ENCODE measurements around the gene ZNF30.
"Not testable (repeated sequence)": the region's sequence is repeated elsewhere in the genome, so short reads cannot be mapped to it uniquely, and the experiment has no call there.

ZNF30 gene

DNA sequence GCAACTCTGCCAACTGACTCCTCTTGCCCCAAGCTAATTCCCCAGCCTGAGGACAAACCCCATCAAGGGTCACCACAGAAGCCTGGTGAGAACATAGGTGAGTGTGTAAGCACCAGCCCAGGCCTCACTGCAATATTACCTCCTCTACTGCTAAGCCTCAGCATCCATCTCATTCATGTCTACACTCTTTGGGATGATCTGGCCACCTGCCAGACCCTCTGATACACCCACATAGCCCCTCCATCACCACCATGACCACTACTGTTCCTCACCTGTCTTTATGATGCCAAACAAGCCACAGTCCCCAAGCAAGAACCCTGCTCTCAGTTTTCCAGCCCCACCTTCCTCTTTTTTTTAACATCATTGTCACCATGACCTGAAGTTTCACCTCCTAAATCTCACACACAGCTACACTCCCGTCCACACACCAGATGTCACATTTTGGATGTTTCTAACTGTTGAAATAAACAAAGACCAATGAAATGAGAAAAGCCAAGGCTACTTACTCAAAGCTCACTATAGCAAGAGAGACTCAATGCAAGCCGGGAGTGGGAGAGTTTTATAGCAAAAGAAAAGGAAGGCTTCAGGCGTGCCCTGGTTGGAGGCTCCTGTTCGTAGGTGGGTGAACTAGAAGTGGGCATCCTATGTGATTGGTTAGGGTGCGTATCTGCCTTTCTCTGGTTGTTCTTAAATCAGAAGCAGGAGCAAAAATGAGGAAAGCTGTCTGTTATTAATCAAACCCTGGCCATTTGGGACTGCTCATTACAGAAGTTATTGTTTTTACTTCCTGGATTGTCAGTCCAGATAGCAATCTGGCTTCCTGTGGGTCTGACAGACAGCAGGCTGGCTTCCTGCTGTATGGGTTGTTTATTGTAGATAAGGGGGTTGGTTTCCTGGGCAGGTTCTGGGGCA is 35.3 kb downstream of the ZNF30 start:
- no peak for DNase-seq
- TF ChIP-seq, protein P1, sequence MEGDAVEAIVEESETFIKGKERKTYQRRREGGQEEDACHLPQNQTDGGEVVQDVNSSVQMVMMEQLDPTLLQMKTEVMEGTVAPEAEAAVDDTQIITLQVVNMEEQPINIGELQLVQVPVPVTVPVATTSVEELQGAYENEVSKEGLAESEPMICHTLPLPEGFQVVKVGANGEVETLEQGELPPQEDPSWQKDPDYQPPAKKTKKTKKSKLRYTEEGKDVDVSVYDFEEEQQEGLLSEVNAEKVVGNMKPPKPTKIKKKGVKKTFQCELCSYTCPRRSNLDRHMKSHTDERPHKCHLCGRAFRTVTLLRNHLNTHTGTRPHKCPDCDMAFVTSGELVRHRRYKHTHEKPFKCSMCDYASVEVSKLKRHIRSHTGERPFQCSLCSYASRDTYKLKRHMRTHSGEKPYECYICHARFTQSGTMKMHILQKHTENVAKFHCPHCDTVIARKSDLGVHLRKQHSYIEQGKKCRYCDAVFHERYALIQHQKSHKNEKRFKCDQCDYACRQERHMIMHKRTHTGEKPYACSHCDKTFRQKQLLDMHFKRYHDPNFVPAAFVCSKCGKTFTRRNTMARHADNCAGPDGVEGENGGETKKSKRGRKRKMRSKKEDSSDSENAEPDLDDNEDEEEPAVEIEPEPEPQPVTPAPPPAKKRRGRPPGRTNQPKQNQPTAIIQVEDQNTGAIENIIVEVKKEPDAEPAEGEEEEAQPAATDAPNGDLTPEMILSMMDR (IDR thresholded peaks at IDR 0.05; ENCODE audit: low read depth, low read length, missing control alignments): no peak
- in situ Hi-C loops (cut with HindIII; ENCODE audit: low pct_ligation_motif_present, low sequenced_read_pairs): no loop called here
- H3K4me3 ChIP-seq (ENCODE audit: low read depth, low read length): no peak overlapping the region
- no peak overlapping the region for H3K27ac ChIP-seq
- H3K36me3 ChIP-seq (replicated peaks): peaks cover 29% of the 10 kb centered on the region
- H3K27me3 ChIP-seq (replicated peaks): no peaks in the 10 kb centered on the region

DNA sequence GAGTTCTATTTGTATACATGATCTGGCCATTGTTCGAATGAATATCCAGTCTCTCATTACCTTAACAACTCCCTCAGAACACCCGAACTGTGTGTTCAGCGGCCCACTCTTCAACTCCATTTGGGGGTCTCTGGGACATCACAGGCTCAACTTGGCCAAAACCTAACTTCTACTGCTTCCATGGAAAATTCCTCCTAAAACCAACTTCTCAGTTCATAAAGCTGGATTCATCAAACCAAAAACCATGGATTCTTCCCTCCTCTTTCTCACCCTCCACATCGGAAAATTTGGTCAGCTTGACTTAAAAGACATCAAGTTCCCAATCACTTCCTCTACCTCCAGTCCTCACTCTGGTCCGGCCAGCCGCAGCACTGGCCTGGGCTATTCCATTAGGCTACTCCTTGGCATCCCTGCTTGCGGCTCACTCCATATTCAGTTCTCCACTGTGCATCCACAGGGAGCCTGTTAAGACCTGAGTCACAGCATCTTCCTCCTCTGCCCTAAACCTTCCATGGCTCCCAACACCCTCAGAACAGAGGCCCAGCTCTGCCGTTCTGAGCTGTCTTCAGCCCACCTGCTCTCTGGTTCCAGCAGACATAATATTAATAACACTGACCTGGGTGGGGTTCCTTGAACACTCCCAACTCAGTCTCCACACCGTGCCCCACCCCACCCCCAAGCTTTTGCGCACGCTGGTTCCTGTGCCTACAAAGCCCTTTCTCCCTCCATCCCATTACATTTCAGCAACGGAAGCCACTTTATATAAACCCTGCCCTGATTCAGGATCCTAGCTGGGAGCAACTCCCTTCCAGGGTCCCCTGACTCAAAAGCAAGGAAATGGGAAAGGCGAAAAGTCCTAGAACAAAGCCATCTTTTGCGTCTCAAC is 36.2 kb downstream of the ZNF30 start:
- no peak for DNase-seq
- in situ Hi-C loops (cut with HindIII; ENCODE audit: low pct_ligation_motif_present, low sequenced_read_pairs): no loop called here
- Histone ChIP-seq H3K4me3 (ENCODE audit: low read depth, low read length) (peak overlapping the region; percentile 73), H3K27me3 (replicated peaks) (no peaks in the 10 kb centered on the region), H3K36me3 (replicated peaks) (peaks cover 20% of the 10 kb centered on the region), H3K27ac (no peak overlapping the region)
- TF ChIP-seq, protein P1 (IDR thresholded peaks at IDR 0.05; ENCODE audit: low read depth, low read length, missing control alignments): no peak

DNA sequence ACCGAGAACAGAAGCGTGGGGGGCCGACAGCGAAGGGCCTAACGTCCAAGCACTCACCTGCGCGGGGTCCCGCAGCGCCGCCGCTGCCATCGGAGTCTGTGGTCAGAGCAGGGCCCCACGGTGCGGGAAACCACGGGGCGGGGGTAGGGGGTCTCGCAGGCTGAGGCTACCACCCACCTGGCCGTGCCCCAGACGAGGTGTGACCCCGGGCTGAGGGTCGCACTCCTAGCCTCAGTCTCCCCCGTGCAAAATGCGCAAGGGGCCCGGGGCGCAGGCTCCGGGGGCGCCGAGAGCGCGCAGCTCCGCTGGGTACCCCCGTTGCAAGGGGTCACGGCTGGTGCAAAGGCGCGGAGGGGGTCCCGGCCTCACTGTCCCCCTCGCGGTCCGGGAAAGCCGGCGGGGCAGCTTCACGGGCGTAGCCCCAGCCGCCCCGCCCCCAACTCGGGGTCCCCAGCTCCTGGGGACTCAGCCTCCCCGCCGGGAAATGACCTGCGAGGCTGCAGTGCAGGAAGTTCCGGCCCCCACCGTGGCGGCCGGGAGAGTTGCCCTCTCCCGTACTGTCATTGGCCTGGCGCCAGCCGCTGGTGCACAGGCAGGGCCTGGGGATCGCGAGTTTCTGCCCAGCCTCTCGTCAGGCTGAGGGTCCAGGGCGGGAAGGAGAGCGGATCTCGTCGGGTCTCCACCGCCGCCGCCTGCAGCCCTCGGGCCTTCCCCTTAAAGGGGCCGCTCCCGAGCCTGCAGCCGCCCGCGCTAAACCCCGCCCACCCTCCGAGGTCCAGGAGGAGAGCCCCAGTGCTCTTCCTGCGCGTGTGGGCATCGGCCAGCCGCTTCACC is 37.1 kb downstream of the ZNF30 start, which contains the start of gene ZNF792:
TSS of gene ZNF792 (minus strand) at position 657 of the 834 bp plus-strand sequence. CDS start at position 90, 567 bp downstream.
- DNase-seq: peak; percentile 22
- Histone ChIP-seq H3K36me3 (replicated peaks) (peaks cover 11% of the 10 kb centered on the region), H3K4me3 (ENCODE audit: low read depth, low read length) (peak within 1 kb of the TSS; percentile 73), H3K27ac (no peak within 1 kb of the TSS), H3K27me3 (replicated peaks) (no peaks in the 10 kb centered on the region)
- in situ Hi-C loops (cut with HindIII; ENCODE audit: low pct_ligation_motif_present, low sequenced_read_pairs): no loop called here
- TF ChIP-seq, protein P1 (IDR thresholded peaks at IDR 0.05; ENCODE audit: low read depth, low read length, missing control alignments): no peak

DNA sequence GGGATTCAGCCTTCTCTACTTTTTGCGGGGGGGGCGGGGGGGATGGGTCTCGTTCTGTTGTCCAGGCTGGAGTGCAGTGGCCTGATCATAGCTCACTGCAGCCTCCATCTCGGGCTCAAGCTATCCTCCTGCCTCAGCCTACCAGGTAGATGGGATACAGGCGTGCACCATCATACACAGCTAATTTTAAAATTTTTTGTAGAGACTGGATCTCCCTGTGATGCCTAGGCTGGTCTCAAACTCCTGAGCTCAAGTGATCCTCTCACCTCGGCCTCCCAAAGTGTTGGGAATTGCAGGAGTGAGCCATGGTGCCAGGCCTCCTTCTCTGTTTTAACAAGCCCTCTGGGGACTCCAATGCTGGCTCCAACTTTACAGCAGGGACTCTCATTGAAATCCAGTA is 37.9 kb downstream of the ZNF30 start:
- Histone ChIP-seq H3K4me3 (ENCODE audit: low read depth, low read length) (no peak overlapping the region), H3K36me3 (replicated peaks) (peaks cover 3% of the 10 kb centered on the region), H3K27ac (no peak overlapping the region), H3K27me3 (replicated peaks) (no peaks in the 10 kb centered on the region)
- no peak for DNase-seq
- TF ChIP-seq, protein P1 (IDR thresholded peaks at IDR 0.05; ENCODE audit: low read depth, low read length, missing control alignments): no peak
- in situ Hi-C loops (cut with HindIII; ENCODE audit: low pct_ligation_motif_present, low sequenced_read_pairs): no loop called here

DNA sequence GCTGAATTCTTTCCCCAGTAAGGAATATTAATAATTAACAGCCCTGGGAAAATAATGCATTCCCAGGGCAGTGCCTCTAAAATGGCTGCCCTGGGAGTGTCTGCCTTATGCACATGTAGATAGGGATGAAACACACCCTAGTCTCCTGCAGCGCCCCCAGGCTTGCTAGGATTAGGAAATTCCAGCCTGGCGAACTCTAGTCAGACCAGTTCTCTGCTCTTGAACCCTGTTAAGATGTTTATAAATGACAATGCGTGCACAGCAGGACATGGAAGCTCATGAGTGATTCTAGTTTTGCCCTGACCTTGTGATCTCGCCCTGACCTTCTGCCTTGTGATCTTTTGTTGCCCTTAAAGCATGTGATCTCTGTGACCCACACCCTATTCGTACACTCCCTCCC is 38.8 kb downstream of the ZNF30 start:
- DNase-seq; H3K4me3 ChIP-seq (ENCODE audit: low read depth, low read length); H3K27me3 ChIP-seq (replicated peaks); in situ Hi-C loops (cut with HindIII; ENCODE audit: low pct_ligation_motif_present, low sequenced_read_pairs); H3K36me3 ChIP-seq (replicated peaks); H3K27ac ChIP-seq: not testable (repeated sequence)

Data from brain microvascular endothelial cell (primary cell).